HepG2 (cell line): Measurements from ENCODE around the gene PSENEN. TPM values are rescaled to one million over a fixed set of nuclear protein-coding genes. Genes with fewer than 3 reads are reported as not detected.

ENCODE experiments used
- AHDC1 ChIP-seq: sonication (generic); formaldehyde crosslinking; IDR thresholded peaks from 2 replicates; pipeline ENCODE4 v1.5.1; 2020; ENCODE audit warnings: mild to moderate bottlenecking, missing genetic modification reagents, borderline replicate concordance
- CBX5 ChIP-seq: sonication (generic); formaldehyde crosslinking; IDR thresholded peaks from 2 replicates; pipeline ENCODE4 v1.4.0; 2020; ENCODE audit warnings: missing genetic modification reagents, borderline replicate concordance
- KAT8 ChIP-seq: IDR thresholded peaks from 2 replicates; pipeline ENCODE4 v1.6.1; 2016; ENCODE audit warnings: missing genetic modification reagents, missing compliant biosample characterization
- KIAA2018 ChIP-seq: sonication (generic); formaldehyde crosslinking; IDR thresholded peaks from 2 replicates; pipeline ENCODE4 v1.5.0; 2020; ENCODE audit warnings: mild to moderate bottlenecking, missing genetic modification reagents, borderline replicate concordance
- MAF1 ChIP-seq: sonication (generic); formaldehyde crosslinking; IDR thresholded peaks from 2 replicates; pipeline ENCODE4 v1.5.0; 2020; ENCODE audit warnings: missing genetic modification reagents, borderline replicate concordance
- MATR3 ChIP-seq: sonication (generic); formaldehyde crosslinking; IDR thresholded peaks from 2 replicates; pipeline ENCODE4 v1.4.0; 2020; ENCODE audit warnings: missing genetic modification reagents
- MIER2 ChIP-seq: IDR thresholded peaks from 2 replicates; pipeline ENCODE4 v1.6.1; 2016; ENCODE audit warnings: missing biosample characterization, missing genetic modification reagents
- RXRA ChIP-seq: sonication (generic); formaldehyde crosslinking; IDR thresholded peaks from 2 replicates; pipeline ENCODE4 v1.5.1; 2020; ENCODE audit warnings: missing genetic modification reagents
- SIN3B ChIP-seq: fragments of 150-350 bp; IDR thresholded peaks from 2 replicates; pipeline ENCODE4 v1.6.1; 2014; ENCODE audit warnings: low read length
- SP1 ChIP-seq, 2 experiments: fragments of 450-650 bp in 1 of 2; sonication (generic) in 1 of 2; formaldehyde crosslinking in 1 of 2; IDR thresholded peaks; 2 replicates each; pipeline versions ENCODE4 v1.4.0 to v1.6.1; 2016 to 2020; ENCODE audit warnings: missing genetic modification reagents in 1 of 2
- ZMAT5 ChIP-seq: sonication (generic); formaldehyde crosslinking; IDR thresholded peaks from 2 replicates; pipeline ENCODE4 v1.5.0; 2020; ENCODE audit warnings: mild to moderate bottlenecking, low read depth, missing genetic modification reagents, borderline replicate concordance
- ZNF101 ChIP-seq: sonication (generic); formaldehyde crosslinking; IDR thresholded peaks from 2 replicates; pipeline ENCODE4 v1.4.0; 2020; ENCODE audit warnings: mild to moderate bottlenecking, low read depth, missing genetic modification reagents, borderline replicate concordance
- ZNF232 ChIP-seq: sonication (generic); formaldehyde crosslinking; IDR thresholded peaks from 2 replicates; pipeline ENCODE4 v1.4.0; 2020; ENCODE audit warnings: missing genetic modification reagents, borderline replicate concordance
- ZNF235 ChIP-seq: sonication (generic); formaldehyde crosslinking; IDR thresholded peaks from 2 replicates; pipeline ENCODE4 v1.8.1; 2023; ENCODE audit warnings: mild to moderate bottlenecking, missing genetic modification reagents, borderline replicate concordance
- ZNF616 ChIP-seq: sonication (generic); formaldehyde crosslinking; IDR thresholded peaks from 2 replicates; pipeline ENCODE4 v1.5.0; 2020; ENCODE audit warnings: low read depth, mild to moderate bottlenecking, missing genetic modification reagents
- polyA plus RNA-seq, 8 experiments: library from polyadenylated mRNA; depleted of rRNA in 3 of 8; stranded (reverse) in 7 of 8; unstranded in 1 of 8; fragments of >200 nt; fragmentation: Illumina TruSeq in 4 of 8; extraction: Trizol in 4 of 8; gene quantifications; 2 replicates each; pipeline versions ENCODE4 v1.2.1 to v1.2.3, GENCODE V29; 2011 to 2016; ENCODE audit warnings: low read depth in 4 of 8, missing spikeins in 1 of 8, mixed read lengths in 1 of 8; ENCODE audit not compliant: insufficient read depth in 1 of 8
- total RNA-seq, 5 experiments: library from RNA; depleted of rRNA; stranded (reverse); fragments of >200 nt; fragmentation: Illumina TruSeq; extraction: Trizol; gene quantifications; 2 replicates each; pipeline ENCODE4 v1.2.3, GENCODE V29; 2016; ENCODE audit warnings: low read depth in 1 of 5

PSENEN gene
- total and polyA plus RNA-seq, 2 of the 13 experiments (the other 11 are each of a cell fraction or from before 2014, with no cell fraction given): 16.9 to 34.2 TPM

GRCh38 chr19:35702223-35703012 lies 43.0 kb upstream of the PSENEN start (continued):
- no peak for TF ChIP-seq AHDC1
- no peak for TF ChIP-seq ZMAT5 (CRISPR knock-in tag)
- TF ChIP-seq KAT8 (CRISPR knock-in tag): peak; percentile 64; the same call in 1 of the 2 replicates
- no peak for TF ChIP-seq ZNF235 (CRISPR knock-in tag)
- TF ChIP-seq MATR3 (CRISPR knock-in tag): no peak
- TF ChIP-seq MIER2: no peak
- TF ChIP-seq ZNF101 (CRISPR knock-in tag): no peak
- no peak for TF ChIP-seq MAF1 (CRISPR knock-in tag)
- TF ChIP-seq KIAA2018 (CRISPR knock-in tag): no peak
- no peak for TF ChIP-seq SIN3B
- no peak for TF ChIP-seq SP1 (IDR thresholded peaks at IDR 0.05)
- peak; percentile 53 for TF ChIP-seq SP1 (CRISPR knock-in tag; IDR thresholded peaks at IDR 0.05)
- TF ChIP-seq RXRA (CRISPR knock-in tag): 0 out of 2 replicates have a peak, but pooled peaks have one; percentile 51
- no peak for TF ChIP-seq CBX5 (CRISPR knock-in tag)
- no peak for TF ChIP-seq ZNF232
- TF ChIP-seq ZNF616: no peak
